Astrocyte (in vitro differentiated cells and primary cell): ENCODE measurements around the gene EDEM3. TPM values are rescaled to one million over a fixed set of nuclear protein-coding genes. Genes with fewer than 3 reads are reported as not detected.
"Not testable (repeated sequence)": the region's sequence is repeated elsewhere in the genome, so short reads cannot be mapped to it uniquely, and the experiment has no call there.

Source experiments
- DNase-seq: peaks from one replicate; pipeline ENCODE4 v3.0.0-alpha.2; 2010; ENCODE audit warnings: low read depth
- FAIRE-seq: peaks from 2 replicates; lab custom pipeline; 2011; peaks lifted over from hg19 to GRCh38; lab: Jason Lieb, UNC
- H2AFZ ChIP-seq: 2 replicates; pipeline ENCODE4 v1.6.0; 2012; ENCODE audit warnings: low read depth, low read length, inconsistent platforms
- H3K27ac ChIP-seq: 2 replicates; pipeline ENCODE4 v1.5.1; 2011; ENCODE audit warnings: low read depth, low read length, inconsistent platforms
- H3K27me3 ChIP-seq: 2 replicates; pipeline ENCODE4 v1.6.0; 2011; ENCODE audit warnings: low read length, inconsistent platforms; ENCODE audit not compliant: insufficient read depth
- H3K36me3 ChIP-seq: 2 replicates; pipeline ENCODE4 v1.5.1; 2011; ENCODE audit warnings: low read length, inconsistent platforms; ENCODE audit not compliant: insufficient read depth
- H3K4me1 ChIP-seq: 2 replicates; pipeline ENCODE4 v1.5.1; 2011; ENCODE audit warnings: low read length, inconsistent platforms; ENCODE audit not compliant: insufficient read depth
- H3K4me2 ChIP-seq: 2 replicates; pipeline ENCODE4 v1.6.0; 2012; ENCODE audit warnings: low read length, inconsistent platforms
- H3K4me3 ChIP-seq: 2 replicates; pipeline ENCODE4 v1.5.1; 2011; ENCODE audit warnings: low read depth, mild to moderate bottlenecking, low read length, inconsistent platforms; ENCODE audit not compliant: insufficient read depth
- H3K79me2 ChIP-seq: 2 replicates; pipeline ENCODE4 v1.6.0; 2012; ENCODE audit warnings: mild to moderate bottlenecking, low read length, inconsistent platforms; ENCODE audit not compliant: insufficient read depth
- H3K9ac ChIP-seq: 2 replicates; pipeline ENCODE4 v1.6.0; 2012; ENCODE audit warnings: mild to moderate bottlenecking, low read length, inconsistent platforms
- H3K9me3 ChIP-seq: 2 replicates; pipeline ENCODE4 v1.5.1; 2012; ENCODE audit warnings: low read depth, mild to moderate bottlenecking, low read length, inconsistent platforms; ENCODE audit not compliant: insufficient read depth
- H4K20me1 ChIP-seq: 2 replicates; pipeline ENCODE4 v1.6.0; 2012; ENCODE audit warnings: low read length, inconsistent platforms; ENCODE audit not compliant: insufficient read depth
- H3K27ac Mint-ChIP-seq: one replicate; pipeline ENCODE4 v1.8.0; 2021; ENCODE audit warnings: mild to moderate bottlenecking, mixed read lengths; ENCODE audit not compliant: unreplicated experiment
- H3K27me3 Mint-ChIP-seq: one replicate; pipeline ENCODE4 v1.8.0; 2021; ENCODE audit warnings: low read depth, mixed read lengths; ENCODE audit not compliant: unreplicated experiment
- H3K36me3 Mint-ChIP-seq: one replicate; pipeline ENCODE4 v1.8.0; 2021; ENCODE audit warnings: low read depth, mixed read lengths; ENCODE audit not compliant: unreplicated experiment
- H3K4me1 Mint-ChIP-seq: one replicate; pipeline ENCODE4 v1.8.0; 2021; ENCODE audit warnings: low read depth, mixed read lengths; ENCODE audit not compliant: unreplicated experiment
- H3K4me3 Mint-ChIP-seq: one replicate; pipeline ENCODE4 v1.8.0; 2021; ENCODE audit warnings: mild to moderate bottlenecking, moderate library complexity, mixed read lengths; ENCODE audit not compliant: unreplicated experiment
- H3K9me3 Mint-ChIP-seq: one replicate; pipeline ENCODE4 v1.8.0; 2021; ENCODE audit warnings: mild to moderate bottlenecking, mixed read lengths; ENCODE audit not compliant: unreplicated experiment
- EZH2 ChIP-seq: IDR thresholded peaks from 2 replicates; pipeline ENCODE4 v1.6.1; 2012; ENCODE audit warnings: mild to moderate bottlenecking, low read length, inconsistent platforms; ENCODE audit not compliant: insufficient read depth
- total RNA-seq: library from RNA; stranded (reverse); gene quantifications from 2 replicates; pipeline ENCODE4 v1.2.1, GENCODE V29; 2021
- TF ChIP-seq, protein P1 (sequence below): IDR thresholded peaks from 2 replicates; pipeline ENCODE4 v1.5.1; 2011; ENCODE audit warnings: low read depth, mild to moderate bottlenecking, inconsistent platforms, low read length, moderate library complexity; ENCODE audit not compliant: insufficient read depth

The EDEM3 gene
- total RNA-seq, 1 donor from 2014 or later = 36.7 TPM

DNA sequence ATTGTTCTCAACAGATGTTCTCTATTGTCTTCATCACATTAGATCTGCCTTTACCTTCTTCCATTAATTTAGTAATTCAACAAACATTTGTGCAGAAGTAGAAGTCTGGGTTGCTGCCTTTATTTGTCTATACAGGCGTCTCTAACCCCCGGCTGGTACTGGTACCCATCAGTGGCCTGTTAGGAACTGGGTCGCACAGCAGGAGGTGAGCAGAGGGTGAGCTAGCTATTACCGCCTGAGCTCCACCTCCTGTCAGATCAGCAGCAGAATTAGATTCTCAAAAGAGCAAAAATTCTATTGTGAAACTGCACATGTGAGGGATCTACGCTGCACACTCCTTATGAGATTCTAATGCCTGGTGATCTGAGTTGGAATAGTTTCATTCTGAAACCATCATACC, 12.9 kb upstream of the EDEM3 start:
- Mint-ChIP-seq H3K27me3 (no peaks in the 10 kb centered on the region), H3K36me3 (no peaks in the 10 kb centered on the region), H3K4me3 (no peak overlapping the region), H3K9me3 (no peaks in the 10 kb centered on the region), H3K27ac (no peak overlapping the region), H3K4me1 (no peaks in the 10 kb centered on the region)
- H3K4me1 ChIP-seq = no peaks in the 10 kb centered on the region
- no peaks in the 10 kb centered on the region for H3K9me3 ChIP-seq
- H2AFZ ChIP-seq = no peak overlapping the region
- TF ChIP-seq, protein P1, sequence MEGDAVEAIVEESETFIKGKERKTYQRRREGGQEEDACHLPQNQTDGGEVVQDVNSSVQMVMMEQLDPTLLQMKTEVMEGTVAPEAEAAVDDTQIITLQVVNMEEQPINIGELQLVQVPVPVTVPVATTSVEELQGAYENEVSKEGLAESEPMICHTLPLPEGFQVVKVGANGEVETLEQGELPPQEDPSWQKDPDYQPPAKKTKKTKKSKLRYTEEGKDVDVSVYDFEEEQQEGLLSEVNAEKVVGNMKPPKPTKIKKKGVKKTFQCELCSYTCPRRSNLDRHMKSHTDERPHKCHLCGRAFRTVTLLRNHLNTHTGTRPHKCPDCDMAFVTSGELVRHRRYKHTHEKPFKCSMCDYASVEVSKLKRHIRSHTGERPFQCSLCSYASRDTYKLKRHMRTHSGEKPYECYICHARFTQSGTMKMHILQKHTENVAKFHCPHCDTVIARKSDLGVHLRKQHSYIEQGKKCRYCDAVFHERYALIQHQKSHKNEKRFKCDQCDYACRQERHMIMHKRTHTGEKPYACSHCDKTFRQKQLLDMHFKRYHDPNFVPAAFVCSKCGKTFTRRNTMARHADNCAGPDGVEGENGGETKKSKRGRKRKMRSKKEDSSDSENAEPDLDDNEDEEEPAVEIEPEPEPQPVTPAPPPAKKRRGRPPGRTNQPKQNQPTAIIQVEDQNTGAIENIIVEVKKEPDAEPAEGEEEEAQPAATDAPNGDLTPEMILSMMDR = no peak
- no peak for TF ChIP-seq EZH2
- FAIRE-seq (no peak), DNase-seq (no peak)
- no peaks in the 10 kb centered on the region for H3K27me3 ChIP-seq
- H3K9ac ChIP-seq = no peak overlapping the region
- H3K36me3 ChIP-seq = no peaks in the 10 kb centered on the region
- no peak overlapping the region for H3K4me3 ChIP-seq
- H3K4me2 ChIP-seq = no peak overlapping the region
- no peaks in the 10 kb centered on the region for H4K20me1 ChIP-seq
- no peaks in the 10 kb centered on the region for H3K79me2 ChIP-seq
- H3K27ac ChIP-seq = no peak overlapping the region

GRCh38 chr1:184764483-184764882, 9.8 kb upstream of the EDEM3 start:
- Mint-ChIP-seq H3K9me3 (no peaks in the 10 kb centered on the region), H3K27ac (no peak overlapping the region), H3K27me3 (no peaks in the 10 kb centered on the region), H3K36me3 (no peaks in the 10 kb centered on the region), H3K4me1 (no peaks in the 10 kb centered on the region), H3K4me3 (no peak overlapping the region)
- Histone ChIP-seq H3K9ac (no peak overlapping the region), H4K20me1 (no peaks in the 10 kb centered on the region), H3K4me2 (no peak overlapping the region), H2AFZ (no peak overlapping the region), H3K36me3 (no peaks in the 10 kb centered on the region), H3K27ac (no peak overlapping the region), H3K4me1 (no peaks in the 10 kb centered on the region), H3K9me3 (no peaks in the 10 kb centered on the region), H3K4me3 (no peak overlapping the region), H3K27me3 (no peaks in the 10 kb centered on the region), H3K79me2 (no peaks in the 10 kb centered on the region)
- TF ChIP-seq EZH2 = no peak
- TF ChIP-seq, protein P1 = no peak
- DNase-seq (no peak), FAIRE-seq (no peak)

- H3K36me3 ChIP-seq, H3K9me3 ChIP-seq, H3K4me3 ChIP-seq, H3K9ac ChIP-seq, H3K79me2 ChIP-seq, H3K4me1 Mint-ChIP-seq, H4K20me1 ChIP-seq, H3K4me1 ChIP-seq, H3K4me2 ChIP-seq, H3K27ac Mint-ChIP-seq, H3K27me3 ChIP-seq, DNase-seq, H3K36me3 Mint-ChIP-seq, FAIRE-seq, H3K27me3 Mint-ChIP-seq, H2AFZ ChIP-seq, H3K4me3 Mint-ChIP-seq, H3K9me3 Mint-ChIP-seq, H3K27ac ChIP-seq: not testable (repeated sequence)
Measured at GRCh38 chr1:184763520-184763919, 8.9 kb upstream of the EDEM3 start.
